ENCODE measurements around the gene BTBD6.

The BTBD6 gene

GRCh38 chr14:105248368-105249181 lies at the start of gene BTBD6:
TSS of gene BTBD6 (plus strand) at chr14:105248533. CDS start at chr14:105248712, 179 bp downstream.
- DNase-seq: peak; percentile 9 to 88 (median 74)

DNA sequence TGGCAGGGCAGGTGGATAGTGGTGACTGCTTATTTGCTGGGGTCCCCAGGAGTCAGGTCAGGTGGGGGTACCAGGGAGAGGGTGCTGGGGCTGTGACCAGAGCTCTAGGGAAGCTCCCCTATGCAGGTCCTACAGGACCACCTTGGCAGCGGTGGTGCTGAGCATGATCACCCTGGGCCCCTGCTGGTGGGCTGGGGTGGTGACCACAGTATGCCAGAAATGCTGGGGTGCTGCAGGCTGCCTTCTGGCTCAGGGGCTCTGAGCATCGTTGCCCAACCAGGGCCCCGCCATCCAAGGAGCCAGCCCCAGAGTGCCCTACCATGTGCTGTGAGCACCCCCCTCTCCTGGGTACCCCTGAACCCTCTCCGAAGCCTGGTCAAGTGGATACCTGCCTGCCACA lies 49.7 kb upstream of the BTBD6 start:
- DNase-seq: no peak

- no peak for DNase-seq
Observed at GRCh38 chr14:105199093-105199492, 49.2 kb upstream of the BTBD6 start.

DNA sequence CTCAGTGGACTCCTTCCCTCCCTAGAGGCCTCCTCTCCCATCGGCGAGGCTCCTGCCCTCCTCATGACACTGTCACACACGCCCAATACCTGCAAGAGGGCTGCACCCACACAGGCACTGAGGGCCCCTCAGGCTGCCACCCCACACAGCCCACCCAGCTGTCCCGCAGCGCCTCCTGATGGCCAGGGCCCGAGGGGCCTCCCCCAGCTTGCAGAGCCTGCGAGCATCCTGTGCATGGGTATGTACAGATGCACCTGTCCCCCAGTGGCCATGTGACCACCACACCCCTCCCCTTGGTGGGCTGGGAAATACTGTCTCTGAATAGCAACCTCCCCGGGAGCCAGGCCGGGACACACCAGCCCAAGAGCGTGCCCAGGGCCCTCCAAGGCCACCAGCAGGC lies 48.3 kb upstream of the BTBD6 start:
- no peak for DNase-seq

DNA sequence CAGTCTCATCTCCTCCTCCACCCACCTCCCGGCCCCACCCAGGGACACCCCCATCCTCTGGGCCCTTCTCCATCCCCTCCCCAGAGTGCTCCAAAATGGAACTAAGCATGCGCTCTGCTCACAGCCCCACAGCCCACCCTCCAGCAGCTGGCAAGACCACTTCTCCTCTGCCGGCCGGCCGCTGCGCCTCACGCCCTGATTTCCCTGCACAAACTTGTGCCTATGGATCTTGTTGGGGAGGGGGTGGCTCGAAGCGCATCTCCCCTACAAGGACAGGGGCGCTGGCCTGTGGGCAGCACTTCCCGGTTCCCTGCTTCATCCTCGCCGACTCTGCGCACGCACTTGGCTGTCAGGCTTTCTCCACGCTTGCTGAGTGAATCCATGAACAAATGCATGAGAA lies 47.7 kb upstream of the BTBD6 start:
- no peak for DNase-seq

DNA sequence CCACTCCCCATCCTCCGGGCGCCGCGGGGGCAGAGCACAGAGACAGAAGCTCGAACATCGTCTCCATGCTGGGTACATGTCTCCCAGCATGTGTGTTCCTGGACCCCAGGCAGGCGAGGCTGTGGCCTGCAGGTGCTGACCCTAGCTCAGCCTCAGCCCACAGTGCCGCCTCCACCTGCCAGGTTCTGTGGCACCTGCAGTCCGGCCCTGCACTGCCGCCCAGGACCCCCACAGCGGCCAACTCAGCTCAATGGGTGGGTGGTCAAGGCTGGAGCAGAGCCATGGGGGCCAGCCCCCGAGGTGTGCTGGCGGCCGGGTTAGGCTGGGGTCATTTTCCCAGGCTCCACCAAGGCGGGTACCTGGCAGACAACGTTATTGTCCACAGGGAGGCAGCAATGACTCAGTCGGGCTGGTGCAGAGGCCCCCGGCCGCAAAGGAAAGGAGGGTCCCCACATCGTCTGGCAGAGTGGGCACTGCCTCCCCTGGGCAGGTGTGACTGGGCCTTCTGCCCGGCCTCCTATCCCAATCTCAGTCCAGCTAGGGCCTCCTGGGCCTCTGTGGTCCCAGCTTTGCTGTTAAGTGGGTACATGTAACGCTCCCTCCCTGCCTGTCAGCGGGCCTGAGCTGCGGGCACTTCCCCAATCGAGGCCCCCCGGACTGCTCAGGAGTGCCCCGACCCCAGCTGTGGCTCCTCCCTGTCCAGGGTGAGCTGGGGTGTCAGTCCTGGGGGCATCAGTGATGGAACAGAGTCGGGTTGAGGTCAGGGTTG lies 47.0 kb upstream of the BTBD6 start:
- DNase-seq: no peak

GRCh38 chr14:105201925-105202513 lies 46.3 kb upstream of the BTBD6 start:
- no peak for DNase-seq

- DNase-seq: peak in 51 of 58 donors; percentile 21 to 84 (median 50)
Observed at GRCh38 chr14:105203057-105203531, 45.2 kb upstream of the BTBD6 start.

DNA sequence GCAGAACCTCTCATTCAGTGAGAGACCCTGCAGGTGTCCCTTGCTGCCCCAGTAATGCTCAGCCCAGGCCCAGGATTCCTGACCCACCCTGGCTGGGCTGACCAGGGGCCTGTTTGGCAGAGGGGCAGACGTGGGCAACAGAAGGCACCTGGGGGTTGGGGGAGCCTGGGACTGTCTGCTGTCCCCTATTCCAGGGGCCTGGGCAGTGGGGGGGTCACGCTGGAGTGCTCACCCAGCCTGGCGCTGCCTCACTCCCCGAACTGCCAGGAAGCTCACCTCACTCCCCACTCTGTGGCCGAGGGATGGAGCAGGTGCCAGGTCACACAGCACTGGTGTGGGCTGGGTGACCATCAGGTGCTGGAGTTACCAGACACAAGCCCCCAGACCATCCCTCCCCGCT lies 44.6 kb upstream of the BTBD6 start:
- DNase-seq: no peak

DNA sequence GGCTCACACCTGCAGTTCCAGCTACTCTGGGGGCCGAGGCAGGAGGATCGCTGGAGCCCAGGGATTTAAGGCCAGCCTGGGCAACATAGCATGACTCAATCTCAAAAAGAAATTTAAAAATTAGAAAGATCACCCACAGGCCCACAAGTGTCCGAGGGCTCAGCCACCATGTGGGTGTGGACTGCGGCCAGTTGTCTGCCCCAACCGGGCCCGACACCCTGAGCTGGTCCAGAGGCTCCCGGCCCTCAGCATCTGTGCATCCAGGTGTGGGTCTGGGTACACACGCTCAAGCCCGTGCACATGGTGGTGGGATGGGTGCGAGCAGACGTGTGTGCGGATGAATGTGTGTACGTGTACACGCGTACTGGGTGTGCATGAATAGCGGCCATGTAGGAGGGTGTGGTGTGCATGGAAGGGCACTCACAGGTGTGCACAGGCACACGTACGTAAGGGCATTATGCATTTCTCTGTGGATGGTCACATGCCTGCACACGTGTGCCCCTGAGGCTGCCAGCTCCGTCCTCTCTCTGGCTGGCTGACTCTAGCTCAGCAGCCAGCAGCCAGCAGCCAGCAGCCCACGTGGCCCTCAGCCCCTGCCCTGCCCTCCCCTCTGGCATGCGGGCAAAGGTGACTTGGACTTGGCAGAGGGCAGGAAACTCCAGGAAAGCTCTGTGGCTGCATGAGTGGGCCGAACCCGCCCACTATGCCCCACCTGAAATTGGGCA lies 44.0 kb upstream of the BTBD6 start:
- peak in 50 of 58 donors; percentile 13 to 79 (median 59) for DNase-seq

GRCh38 chr14:105204931-105205672 lies 43.2 kb upstream of the BTBD6 start:
- no peak for DNase-seq

DNA sequence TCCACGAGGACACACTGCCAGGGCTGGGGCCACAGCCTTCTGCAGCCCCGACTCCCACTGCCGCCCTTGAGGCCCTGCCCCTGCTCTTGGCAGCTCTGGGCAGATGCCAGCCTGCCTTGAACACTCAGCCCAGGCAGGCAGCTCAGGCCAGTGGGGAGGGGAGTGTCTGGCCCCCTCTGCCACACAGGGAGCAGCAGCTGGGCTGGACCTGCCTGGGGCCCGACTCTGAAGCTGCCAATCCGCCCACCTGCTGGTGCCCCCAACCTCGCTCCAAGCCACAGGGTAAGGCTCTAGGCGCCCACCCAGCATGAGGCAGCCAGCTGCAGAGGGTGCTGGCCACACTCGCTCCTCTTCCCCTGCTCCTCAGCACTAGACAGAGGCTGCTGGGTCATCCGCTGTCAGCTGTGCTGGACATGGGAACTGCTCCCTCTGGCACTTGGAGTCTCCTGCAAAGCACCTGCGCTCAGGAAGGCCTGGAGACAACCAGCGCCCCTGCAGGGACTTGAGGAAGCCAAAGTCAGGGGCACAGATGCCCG lies 42.6 kb upstream of the BTBD6 start:
- peak in 6 of 58 donors; percentile 8 to 35 (median 24) for DNase-seq

GRCh38 chr14:105206873-105207272 lies 41.5 kb upstream of the BTBD6 start:
- DNase-seq: peak in 1 of 58 donors; percentile 40

GRCh38 chr14:105207460-105207901 lies 40.9 kb upstream of the BTBD6 start:
- DNase-seq: no peak

DNA sequence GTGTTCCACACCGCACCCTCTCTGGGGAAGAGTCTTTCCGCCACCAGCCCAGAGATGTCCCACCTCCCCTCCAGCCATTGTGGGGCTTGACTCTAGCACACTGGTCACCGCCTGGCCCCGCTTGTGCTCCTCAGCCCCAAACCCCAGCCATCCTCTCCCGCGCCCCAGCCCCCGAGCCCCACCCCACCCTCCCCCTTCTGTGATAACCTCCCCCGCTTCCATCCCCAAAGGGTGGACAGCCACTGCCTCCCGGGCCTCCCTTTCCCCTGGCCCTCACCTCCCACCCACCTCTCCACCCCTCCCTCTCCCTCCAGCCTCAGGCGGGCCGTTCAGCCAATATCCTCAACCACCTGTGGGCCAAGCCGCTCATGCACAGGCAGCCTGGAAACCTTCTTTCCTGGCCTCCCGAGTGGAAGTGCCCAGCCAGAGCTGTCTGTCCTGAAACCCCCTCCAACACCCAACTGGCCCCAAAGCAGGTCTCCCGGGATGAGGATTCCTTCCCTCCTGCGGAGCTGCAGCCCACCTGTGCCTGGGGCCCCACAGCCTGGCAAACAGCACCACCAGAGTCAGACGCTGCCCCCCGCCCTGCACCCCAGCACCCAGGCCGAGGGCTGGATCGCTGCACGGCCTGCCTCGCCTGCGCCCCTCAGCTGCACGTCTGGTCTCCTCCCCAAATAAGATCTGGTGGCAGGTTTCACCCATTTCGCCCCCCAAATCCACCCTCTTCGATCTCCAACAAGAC lies 40.2 kb upstream of the BTBD6 start:
- no peak for DNase-seq

- no peak for DNase-seq
Observed at GRCh38 chr14:105208738-105209075, 39.6 kb upstream of the BTBD6 start.

DNA sequence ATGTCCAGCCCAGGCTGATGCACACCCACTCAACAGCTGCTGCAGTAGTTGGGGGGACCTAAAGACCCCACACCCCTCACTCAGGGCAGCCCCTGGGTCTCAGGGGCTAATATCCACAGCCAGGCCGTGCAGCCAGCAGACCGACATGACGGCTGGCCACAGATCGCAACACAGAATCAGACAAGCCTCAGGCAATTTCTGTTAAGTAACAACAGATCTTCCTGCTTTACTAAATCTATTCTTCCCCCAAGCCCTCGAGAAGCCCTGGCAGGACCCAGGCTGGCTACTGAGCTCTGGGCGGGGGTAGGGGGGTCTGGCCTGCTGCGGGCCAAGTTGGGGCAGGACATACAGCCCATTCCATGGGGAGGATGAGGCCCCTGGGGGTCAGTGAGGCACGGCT lies 39.2 kb upstream of the BTBD6 start:
- DNase-seq: no peak

GRCh38 chr14:105209646-105210045 lies 38.7 kb upstream of the BTBD6 start:
- no peak for DNase-seq

- no peak for DNase-seq
Observed at GRCh38 chr14:105210266-105211025, 37.9 kb upstream of the BTBD6 start.
